Measurements from ENCODE around the gene ULBP2.

DNA sequence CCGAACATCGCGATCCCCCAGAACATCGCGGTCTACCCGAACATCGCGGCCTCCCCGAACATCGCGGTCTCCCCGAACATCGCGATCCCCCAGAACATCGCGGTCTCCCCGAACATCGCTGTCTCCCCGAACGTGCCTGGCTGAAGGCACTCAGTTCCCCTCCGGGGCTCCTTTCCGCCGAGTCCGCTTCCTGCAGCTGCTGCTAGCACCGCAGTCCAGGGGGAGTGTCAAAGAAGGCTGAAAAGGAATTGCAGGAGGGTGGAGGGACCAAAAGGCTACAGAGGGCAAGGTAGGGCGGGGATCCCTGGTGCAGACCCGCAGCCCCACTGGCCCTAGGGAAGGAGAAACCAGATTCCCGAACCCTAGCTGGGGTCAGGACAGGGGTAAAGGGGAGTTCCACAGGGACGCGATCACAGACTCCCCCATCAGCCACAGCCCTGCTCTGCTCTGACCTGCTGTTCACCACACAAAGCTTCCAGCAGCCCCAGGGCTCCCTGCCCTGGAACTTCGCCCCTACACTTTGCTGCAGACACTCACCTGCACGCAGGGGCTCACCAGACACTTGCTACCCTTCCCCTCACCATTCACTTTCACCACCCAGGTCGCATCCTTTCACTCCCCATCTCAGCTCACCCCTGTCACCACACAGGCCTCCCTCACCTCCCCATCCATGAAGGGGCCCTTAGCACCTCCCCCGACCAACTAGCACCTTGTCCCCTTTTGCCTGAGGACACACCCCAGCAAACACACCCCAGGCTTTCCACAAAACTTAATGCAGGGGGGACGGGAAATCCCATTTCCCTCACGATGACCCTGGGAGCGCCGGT, 23.6 kb downstream of the ULBP2 start:
- TF ChIP-seq POLR2A (IDR thresholded peaks at IDR 0.05): no peak
- TF ChIP-seq, protein P1, sequence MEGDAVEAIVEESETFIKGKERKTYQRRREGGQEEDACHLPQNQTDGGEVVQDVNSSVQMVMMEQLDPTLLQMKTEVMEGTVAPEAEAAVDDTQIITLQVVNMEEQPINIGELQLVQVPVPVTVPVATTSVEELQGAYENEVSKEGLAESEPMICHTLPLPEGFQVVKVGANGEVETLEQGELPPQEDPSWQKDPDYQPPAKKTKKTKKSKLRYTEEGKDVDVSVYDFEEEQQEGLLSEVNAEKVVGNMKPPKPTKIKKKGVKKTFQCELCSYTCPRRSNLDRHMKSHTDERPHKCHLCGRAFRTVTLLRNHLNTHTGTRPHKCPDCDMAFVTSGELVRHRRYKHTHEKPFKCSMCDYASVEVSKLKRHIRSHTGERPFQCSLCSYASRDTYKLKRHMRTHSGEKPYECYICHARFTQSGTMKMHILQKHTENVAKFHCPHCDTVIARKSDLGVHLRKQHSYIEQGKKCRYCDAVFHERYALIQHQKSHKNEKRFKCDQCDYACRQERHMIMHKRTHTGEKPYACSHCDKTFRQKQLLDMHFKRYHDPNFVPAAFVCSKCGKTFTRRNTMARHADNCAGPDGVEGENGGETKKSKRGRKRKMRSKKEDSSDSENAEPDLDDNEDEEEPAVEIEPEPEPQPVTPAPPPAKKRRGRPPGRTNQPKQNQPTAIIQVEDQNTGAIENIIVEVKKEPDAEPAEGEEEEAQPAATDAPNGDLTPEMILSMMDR (IDR thresholded peaks at IDR 0.05): no peak
